Medulla oblongata (tissue), 1 donor: ENCODE measurements around the gene PHB1.
A peak's percentile ranks its signal among the peaks of the same experiment; 100 is the strongest.

ENCODE experiments used
- DNase-seq: peaks from one replicate; pipeline ENCODE4 v3.0.0-alpha.2; 2015; ENCODE audit errors: extremely low spot score

The PHB1 gene

DNA sequence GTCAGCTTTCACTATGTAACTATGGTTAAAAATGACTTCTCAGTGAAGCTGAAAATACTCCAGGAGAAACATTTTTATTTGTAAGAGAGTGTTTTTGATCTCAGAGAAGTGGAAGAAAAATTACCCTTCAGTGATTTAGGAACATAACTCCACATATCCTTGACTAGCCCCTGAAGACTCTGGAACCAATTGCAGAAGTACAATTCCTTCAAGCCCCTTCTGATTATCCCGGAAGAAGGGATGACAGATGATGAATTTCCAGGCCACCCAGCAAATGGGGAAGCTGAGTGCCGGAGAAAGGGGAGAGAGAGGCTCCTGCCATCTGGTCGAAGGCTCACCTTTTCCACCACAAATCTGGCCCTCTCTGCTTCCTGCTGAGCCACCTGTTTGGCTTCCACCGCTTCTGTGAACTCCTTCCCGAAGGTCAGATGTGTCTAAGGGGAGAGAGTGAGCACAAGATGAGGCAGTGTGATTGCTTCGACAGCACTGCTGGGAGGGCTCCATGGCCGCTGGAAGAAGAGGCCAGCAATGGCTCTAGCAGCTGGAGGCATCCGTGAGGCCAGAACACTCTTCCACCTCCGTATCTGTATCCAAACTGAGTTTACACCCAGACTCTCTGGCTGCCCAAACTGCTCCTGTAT lies 8.1 kb downstream of the PHB1 start:
- no peak for DNase-seq

DNA sequence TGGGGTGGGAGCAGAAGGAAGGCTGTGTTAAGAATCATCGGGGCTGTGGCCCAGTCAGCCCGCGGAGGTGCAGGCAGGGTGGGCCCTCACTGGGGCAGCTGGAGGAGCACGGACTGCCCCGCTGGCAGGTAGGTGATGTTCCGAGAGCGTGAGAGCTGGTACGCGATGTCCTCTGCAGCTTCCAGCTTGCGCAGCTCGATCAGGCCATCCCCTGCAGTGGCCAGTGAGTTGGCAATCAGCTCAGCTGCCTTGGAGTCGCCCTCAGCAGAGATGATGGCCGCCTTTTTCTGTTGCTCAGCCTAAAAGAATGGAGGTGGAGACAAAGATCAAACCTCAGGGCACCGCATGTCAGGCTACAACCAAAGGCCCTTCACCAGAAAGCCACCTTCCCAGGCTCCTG lies 9.8 kb downstream of the PHB1 start:
- no peak for DNase-seq

GRCh38 chr17:49404361-49404760 lies 10.3 kb downstream of the PHB1 start:
- DNase-seq: no peak

DNA sequence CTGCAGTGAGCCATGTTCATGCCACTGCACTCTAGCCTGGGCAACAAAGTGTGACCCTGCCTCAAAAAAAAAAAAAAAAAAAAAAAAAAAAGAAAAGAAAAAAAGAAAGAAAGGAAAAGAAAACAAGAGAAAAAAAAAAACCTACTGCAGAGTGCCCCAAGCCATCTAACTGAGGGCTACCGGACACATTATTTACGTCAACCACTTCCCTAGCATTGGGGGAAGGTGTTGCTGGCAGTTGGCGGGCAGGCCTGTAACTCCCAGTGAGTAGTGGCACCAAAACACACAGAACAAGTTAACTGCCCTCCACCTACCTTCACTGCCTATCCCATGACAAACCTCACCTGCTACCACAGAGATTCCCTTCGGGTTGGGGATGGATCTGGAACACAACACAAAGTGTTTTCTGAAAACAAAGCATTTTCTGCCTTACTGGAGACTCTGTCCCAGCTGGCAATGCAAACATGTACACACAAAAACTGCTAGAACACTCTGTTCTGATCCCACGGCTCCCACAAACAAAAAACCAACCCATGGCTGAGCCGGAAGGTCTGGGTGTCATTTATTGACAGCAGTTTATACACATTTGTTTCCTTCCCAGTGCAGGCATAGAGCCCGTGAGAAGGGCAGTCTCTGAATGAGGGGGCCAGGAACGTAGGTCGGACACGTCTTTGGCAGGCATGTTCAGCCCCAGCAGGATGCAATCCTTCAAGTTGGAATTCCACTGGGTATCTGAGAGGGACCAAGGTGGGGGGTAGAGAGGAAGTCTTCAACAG lies 11.0 kb downstream of the PHB1 start:
- no peak for DNase-seq

GRCh38 chr17:49402706-49403105 lies 12.0 kb downstream of the PHB1 start:
- DNase-seq: no peak

DNA sequence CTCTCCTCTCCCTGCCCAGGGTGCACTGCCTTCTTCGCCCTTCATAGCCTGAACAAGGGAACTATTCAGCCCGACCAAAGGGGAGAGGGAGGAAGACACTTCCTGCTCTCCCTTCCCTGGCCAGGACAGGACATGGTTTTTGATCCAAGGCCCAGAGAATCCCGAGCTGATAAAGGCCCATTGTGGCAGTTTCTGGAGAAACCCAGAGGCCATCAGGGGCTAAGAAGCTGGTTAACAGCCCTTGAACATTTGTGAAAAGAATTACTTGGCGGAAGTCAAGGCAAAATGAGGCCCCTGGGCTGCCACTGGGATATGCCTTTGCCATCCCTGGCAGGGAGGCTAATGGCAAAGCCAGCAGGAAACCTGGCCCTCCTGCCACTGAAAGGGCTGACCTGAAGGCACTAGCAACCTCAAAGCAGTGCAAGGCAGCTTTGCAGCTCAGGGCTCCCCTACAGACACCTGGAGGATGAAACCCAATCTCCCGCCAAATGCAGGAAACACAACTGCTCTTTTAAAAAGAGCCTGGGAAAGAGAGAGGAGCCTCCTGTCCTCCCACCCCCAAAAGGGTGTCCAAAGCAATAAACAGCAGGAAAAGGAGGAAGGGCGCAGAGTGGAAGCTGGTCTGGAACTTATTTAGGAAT lies 12.6 kb downstream of the PHB1 start:
- peak; percentile 78 for DNase-seq

DNA sequence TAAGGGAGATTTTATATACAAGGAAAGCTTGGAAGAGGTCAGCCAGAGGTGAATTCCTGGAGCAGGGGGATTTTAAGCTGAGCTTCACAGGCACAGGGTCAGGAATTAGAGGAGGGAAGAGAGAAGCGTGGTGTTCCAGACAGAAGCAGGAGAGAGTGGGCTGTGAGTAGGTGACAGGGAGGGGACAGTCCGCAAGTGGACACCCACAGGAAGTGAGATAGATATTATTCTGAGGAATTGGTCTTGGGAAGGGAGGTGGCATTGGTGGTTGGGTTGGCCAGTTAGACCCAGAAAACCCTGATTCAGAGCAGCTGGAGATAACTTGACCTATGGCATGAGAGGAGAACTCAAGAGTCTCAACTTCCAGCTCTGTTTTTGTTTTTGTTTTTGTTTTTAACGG lies 14.7 kb downstream of the PHB1 start:
- no peak for DNase-seq

- no peak for DNase-seq
Observed at GRCh38 chr17:49397586-49397985, 17.1 kb downstream of the PHB1 start.

DNA sequence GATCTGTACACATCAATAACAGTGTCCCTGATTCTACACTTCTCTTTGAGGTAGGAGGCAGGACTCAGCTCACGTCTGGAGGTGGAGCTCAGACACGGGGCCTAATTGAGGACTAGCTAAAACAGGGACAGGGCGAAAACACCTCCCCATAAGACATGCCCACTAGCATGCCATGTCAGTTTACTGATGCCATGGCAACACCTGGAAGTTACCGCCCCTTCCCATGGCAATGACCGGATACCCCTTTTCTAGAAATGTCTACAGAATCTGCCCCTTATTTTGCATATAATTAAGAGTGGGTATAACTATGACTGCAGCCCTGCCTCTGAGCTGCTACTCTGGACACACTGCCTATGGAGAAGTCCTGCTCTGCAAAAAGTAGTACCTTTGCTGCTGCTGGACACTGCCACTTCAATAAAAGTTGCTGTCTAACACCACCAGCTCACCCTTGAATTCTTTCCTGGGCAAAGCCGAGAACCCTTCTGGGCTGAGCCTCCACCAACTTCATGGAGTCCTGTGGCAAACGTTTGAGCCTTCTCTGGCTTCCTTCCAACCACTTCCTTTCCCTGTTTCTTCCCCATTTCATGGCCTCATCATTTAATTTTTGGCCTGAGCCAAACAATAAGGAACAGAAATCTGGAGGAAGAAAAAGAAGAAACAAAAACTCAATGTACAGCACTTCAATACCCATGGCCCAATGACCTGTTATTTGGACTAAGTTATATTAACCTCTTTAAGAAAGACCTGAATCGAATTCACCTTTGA lies 21.0 kb downstream of the PHB1 start:
- peak; percentile 64 for DNase-seq

DNA sequence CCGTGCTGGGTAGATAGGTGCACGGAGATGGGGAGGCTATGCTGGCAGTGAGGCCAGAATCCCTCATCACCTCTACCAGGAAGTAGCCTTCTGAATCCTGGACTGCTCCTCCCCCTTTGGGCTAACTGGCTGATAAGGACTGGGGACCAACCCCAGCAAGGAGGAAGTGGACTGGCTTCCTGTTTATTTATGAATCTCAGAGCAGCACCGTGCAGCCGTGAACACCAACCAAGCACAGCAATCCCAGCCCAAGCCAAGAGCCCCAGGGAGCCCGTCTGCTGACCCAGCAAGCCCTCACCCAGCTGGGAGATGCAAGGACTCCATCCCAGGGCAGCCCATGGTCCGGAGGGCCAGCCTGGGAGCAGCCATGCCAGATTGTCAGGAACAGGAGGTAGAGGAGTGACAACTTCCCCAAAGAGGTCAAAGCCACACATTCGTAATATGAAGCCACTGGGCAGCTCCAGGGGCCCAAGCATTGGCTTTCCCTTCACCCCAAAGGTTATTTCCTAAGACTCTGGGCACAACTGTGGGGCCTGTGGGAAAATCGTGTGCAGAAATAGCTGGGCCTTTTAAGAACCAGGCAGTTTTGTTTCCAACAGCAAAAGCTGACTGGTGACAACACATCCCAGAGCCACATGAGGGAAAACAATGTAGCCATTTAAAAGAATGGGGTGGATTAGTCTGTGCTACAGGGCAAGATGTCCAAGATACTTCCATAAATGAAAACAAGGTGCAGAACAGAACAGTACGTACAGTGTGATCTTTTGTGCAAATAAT lies 23.9 kb downstream of the PHB1 start:
- DNase-seq: peak; percentile 87

- DNase-seq: peak; percentile 14
Observed at GRCh38 chr17:49389514-49390347, 25.0 kb downstream of the PHB1 start.

DNA sequence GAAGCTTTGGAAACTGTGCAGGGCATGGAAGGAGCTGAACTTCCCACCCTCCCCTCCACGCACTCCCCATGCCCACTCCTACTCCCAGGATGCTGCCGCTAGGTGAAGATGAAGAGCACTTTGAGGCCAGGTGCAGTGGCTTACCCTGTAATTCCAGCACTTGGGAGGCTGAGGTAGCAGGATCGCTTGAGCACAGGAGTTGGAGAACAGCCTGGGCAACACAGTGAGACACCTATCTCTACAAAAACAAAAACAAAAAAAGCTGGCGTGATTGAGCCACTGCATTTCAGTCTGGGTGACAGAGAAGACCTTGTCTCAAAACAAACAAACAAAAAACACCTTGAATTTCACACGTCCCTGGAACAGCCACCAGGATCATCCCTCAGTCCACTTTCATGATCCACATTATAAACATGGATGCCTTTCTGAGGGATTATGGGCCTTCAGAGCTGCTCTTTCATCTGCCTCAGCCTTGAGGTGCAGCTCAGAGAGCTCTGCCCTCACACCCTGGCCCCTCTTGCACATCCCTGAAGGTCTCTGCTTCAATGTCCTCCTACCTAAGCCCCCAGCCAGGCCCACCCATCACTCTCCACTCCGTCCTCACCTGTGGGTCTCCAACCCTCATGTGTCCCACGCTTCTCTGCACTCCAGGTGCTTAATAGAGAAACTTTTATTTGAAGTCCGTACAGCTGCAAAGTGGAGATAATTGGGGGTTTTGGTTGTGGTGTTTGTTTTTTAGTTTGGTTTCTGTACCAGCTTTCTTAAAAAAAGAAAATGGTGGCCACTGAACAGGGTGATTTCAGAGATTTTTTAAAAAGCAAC lies 25.8 kb downstream of the PHB1 start:
- no peak for DNase-seq

- DNase-seq: peak; percentile 58
Observed at GRCh38 chr17:49388290-49388640, 26.4 kb downstream of the PHB1 start.

GRCh38 chr17:49387498-49388289 lies 27.0 kb downstream of the PHB1 start:
- DNase-seq: no peak

GRCh38 chr17:49386373-49386772 lies 28.3 kb downstream of the PHB1 start:
- DNase-seq: no peak

- DNase-seq: no peak
Observed at GRCh38 chr17:49384951-49385350, 29.7 kb downstream of the PHB1 start.

GRCh38 chr17:49383060-49383459 lies 31.6 kb downstream of the PHB1 start:
- DNase-seq: no peak

DNA sequence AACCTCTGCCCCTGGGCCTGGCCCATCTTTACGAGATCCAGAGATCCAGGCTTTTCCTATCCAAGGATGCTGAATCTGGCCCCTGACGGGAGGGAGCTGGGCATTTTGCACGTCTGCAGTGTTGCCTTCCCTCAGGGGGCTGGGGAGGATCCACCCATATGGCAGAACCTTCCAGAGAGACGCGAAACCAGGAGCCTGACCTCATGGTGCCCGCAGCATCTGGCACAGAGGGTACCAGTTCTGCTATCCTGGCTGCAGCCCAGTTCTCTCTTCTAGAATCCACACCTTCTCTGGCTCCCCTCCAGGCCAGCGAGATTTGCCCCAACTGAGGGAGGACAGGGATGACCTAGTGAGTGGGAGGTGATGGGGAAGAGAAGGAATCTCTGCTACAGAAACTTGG lies 32.1 kb downstream of the PHB1 start:
- DNase-seq: no peak

DNA sequence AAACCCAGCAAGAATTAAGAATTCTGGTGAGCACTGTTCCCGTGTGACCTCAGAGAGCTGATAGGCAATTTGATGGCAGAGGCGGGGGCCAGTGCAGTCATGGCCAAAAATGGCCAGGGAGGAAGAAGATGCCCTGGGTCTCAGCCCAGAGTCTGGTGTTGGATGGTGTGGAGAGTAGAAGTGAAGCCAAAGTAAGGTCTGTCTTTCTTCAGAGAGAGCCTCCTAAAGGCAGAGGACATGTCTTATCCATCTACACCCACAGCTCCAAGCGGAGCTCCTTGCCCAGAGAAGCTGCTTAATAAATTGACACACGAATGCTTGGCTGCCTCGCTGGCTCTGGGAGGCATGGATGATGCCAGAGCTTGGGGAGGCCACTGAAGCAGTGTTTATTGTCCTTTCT lies 32.9 kb downstream of the PHB1 start:
- DNase-seq: no peak
